ENCODE data around the gene MINAR1.

MINAR1 gene

DNA sequence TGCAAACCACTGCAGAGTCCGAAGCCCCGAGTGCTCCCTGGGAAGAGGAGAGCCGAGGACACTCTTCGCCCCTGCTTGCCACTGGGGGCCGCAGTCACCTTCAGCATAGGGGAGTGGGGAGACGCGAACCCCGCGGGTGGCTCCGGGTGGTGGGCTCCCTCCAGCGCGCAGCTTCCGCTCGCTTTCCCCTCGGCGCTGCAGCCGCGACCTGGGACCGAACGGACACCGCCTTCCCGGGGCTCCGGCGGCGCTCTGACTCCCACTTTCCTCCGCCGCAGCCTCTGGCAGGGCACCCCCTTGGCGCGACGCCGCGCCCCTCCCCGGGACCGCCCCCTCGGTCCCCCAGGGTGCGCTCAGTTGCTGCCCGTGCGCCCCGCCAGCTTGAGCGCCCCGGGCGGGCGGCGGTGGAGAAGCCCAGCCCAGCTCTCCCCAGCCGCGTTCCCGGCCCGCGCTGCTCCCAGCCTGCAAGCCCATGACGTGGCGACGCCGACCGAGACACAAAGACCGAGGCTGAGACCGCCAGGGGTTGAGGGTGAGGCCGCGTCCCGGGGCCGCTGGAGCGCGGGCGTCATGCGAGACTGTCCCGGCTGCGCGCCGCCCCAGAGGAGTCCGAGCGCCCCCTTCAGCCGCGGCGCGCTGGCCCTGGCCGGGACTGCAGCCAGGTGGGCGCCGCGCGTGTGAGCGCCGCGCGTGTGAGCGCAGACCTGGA is at the start of gene MINAR1 (continued):
- TF ChIP-seq SP3 (tag by site-specific recombination; IDR thresholded peaks at IDR 0.05) (peak; percentile 24; the same call in 1 of the 2 replicates), REPIN1 (tag by site-specific recombination; IDR thresholded peaks at IDR 0.05; ENCODE audit: low read depth) (no peak), ZNF10 (tag by site-specific recombination; IDR thresholded peaks at IDR 0.05) (no peak), MEIS1 (CRISPR knock-in tag; IDR thresholded peaks at IDR 0.05; ENCODE audit: borderline replicate concordance) (no peak), ZNF24 (tag by site-specific recombination; IDR thresholded peaks at IDR 0.05) (no peak), ZNF335 (tag by site-specific recombination; conservative IDR thresholded peaks at IDR 0.05) (peak; percentile 56), GLI2 (tag by site-specific recombination; IDR thresholded peaks at IDR 0.05; ENCODE audit: borderline replicate concordance, low read depth) (no peak), ZNF394 (tag by site-specific recombination; IDR thresholded peaks at IDR 0.05; ENCODE audit: borderline replicate concordance) (no peak), ZNF324 (tag by site-specific recombination; IDR thresholded peaks at IDR 0.05) (no peak), ZEB2 (tag by site-specific recombination; IDR thresholded peaks at IDR 0.05) (no peak), ZNF501 (tag by site-specific recombination; IDR thresholded peaks at IDR 0.05) (no peak), ZNF473 (tag by site-specific recombination; IDR thresholded peaks at IDR 0.05) (no peak), KLF1 (tag by site-specific recombination; IDR thresholded peaks at IDR 0.05) (peak; percentile 21; the same call in 1 of the 2 replicates)
- TF ChIP-seq, protein P1, sequence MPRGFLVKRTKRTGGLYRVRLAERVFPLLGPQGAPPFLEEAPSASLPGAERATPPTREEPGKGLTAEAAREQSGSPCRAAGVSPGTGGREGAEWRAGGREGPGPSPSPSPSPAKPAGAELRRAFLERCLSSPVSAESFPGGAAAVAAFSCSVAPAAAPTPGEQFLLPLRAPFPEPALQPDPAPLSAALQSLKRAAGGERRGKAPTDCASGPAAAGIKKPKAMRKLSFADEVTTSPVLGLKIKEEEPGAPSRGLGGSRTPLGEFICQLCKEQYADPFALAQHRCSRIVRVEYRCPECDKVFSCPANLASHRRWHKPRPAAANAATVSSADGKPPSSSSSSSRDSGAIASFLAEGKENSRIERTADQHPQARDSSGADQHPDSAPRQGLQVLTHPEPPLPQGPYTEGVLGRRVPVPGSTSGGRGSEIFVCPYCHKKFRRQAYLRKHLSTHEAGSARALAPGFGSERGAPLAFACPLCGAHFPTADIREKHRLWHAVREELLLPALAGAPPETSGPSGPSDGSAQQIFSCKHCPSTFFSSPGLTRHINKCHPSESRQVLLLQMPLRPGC (tag by site-specific recombination; IDR thresholded peaks at IDR 0.05) = no peak
- TF ChIP-seq, protein P2, sequence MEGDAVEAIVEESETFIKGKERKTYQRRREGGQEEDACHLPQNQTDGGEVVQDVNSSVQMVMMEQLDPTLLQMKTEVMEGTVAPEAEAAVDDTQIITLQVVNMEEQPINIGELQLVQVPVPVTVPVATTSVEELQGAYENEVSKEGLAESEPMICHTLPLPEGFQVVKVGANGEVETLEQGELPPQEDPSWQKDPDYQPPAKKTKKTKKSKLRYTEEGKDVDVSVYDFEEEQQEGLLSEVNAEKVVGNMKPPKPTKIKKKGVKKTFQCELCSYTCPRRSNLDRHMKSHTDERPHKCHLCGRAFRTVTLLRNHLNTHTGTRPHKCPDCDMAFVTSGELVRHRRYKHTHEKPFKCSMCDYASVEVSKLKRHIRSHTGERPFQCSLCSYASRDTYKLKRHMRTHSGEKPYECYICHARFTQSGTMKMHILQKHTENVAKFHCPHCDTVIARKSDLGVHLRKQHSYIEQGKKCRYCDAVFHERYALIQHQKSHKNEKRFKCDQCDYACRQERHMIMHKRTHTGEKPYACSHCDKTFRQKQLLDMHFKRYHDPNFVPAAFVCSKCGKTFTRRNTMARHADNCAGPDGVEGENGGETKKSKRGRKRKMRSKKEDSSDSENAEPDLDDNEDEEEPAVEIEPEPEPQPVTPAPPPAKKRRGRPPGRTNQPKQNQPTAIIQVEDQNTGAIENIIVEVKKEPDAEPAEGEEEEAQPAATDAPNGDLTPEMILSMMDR (tag by site-specific recombination; IDR thresholded peaks at IDR 0.05) = peak; percentile 50; the same call in 1 of the 2 replicates

- TF ChIP-seq ZNF654 (tag by site-specific recombination; IDR thresholded peaks at IDR 0.05; ENCODE audit: low read depth) = no peak
- no peaks in the 10 kb centered on the region; a peak in 1 of 3 replicates for H3K36me3 ChIP-seq (ENCODE audit: control insufficient read depth in 2 of 2, insufficient read depth in 1 of 2, low read length in 2 of 2)
- H3K27ac ChIP-seq (ENCODE audit: extremely low read depth, low read depth, low read length) = no peak overlapping the region
- CTCF ChIA-PET = interaction anchor here (0.7 to 3.0 kb wide), 3 partner anchors 13 to 1329 kb away, joined by 3 to 39 read pairs (median 8); no protein-coding TSS in a partner anchor
- H3K4me1 ChIP-seq (ENCODE audit: control insufficient read depth, insufficient read depth, low read length) = 0 out of 2 replicates have a peak, but pooled peaks cover 3% of the 10 kb centered on the region
- H3K4me3 ChIP-seq (ENCODE audit: low read depth, low read length) = no peak overlapping the region
- POLR2A ChIA-PET = no interaction called here
- H3K9me3 ChIP-seq (ENCODE audit: control insufficient read depth, insufficient read depth, low read depth, low read length) = no peaks in the 10 kb centered on the region
Observed at GRCh38 chr15:79394231-79394630, 37.9 kb upstream of the MINAR1 start.

GRCh38 chr15:79396850-79397249 is 35.3 kb upstream of the MINAR1 start:
- H3K4me3 ChIP-seq (ENCODE audit: low read depth, low read length) = no peak overlapping the region
- ChIA-PET CTCF (no interaction called here), POLR2A (no interaction called here)
- H3K27ac ChIP-seq (ENCODE audit: extremely low read depth, low read depth, low read length) = no peak overlapping the region
- no peaks in the 10 kb centered on the region for H3K4me1 ChIP-seq (ENCODE audit: control insufficient read depth, insufficient read depth, low read length)
- H3K9me3 ChIP-seq (ENCODE audit: control insufficient read depth, insufficient read depth, low read depth, low read length) = no peaks in the 10 kb centered on the region
- no peaks in the 10 kb centered on the region; a peak in 1 of 3 replicates for H3K36me3 ChIP-seq (ENCODE audit: control insufficient read depth in 2 of 2, insufficient read depth in 1 of 2, low read length in 2 of 2)
- TF ChIP-seq ZNF341 (tag by site-specific recombination; IDR thresholded peaks at IDR 0.05; ENCODE audit: low read depth) (no peak), ZNF274 (IDR thresholded peaks at IDR 0.05; ENCODE audit: low read length) (no peak), ZNF274 (tag by site-specific recombination; IDR thresholded peaks at IDR 0.05; ENCODE audit: borderline replicate concordance) (no peak), ZFHX2 (tag by site-specific recombination; conservative IDR thresholded peaks at IDR 0.05) (no peak), ZNF16 (tag by site-specific recombination; IDR thresholded peaks at IDR 0.05; ENCODE audit: low read depth) (no peak), ZNF837 (tag by site-specific recombination; IDR thresholded peaks at IDR 0.05) (no peak), WT1 (tag by site-specific recombination; IDR thresholded peaks at IDR 0.05) (no peak), ZNF624 (tag by site-specific recombination; IDR thresholded peaks at IDR 0.05) (no peak), ZNF510 (tag by site-specific recombination; IDR thresholded peaks at IDR 0.05; ENCODE audit: insufficient replicate concordance) (no peak), ZNF114 (tag by site-specific recombination; IDR thresholded peaks at IDR 0.05) (no peak), ZNF785 (tag by site-specific recombination; IDR thresholded peaks at IDR 0.05) (no peak), REST (tag by site-specific recombination; IDR thresholded peaks at IDR 0.05) (no peak), ZNF610 (tag by site-specific recombination; IDR thresholded peaks at IDR 0.05; ENCODE audit: borderline replicate concordance) (no peak)

Data from HEK293 (cell line).